IPS DF 6.9 (cell line): ENCODE measurements around the gene TRAP1.

Source experiments
- DNase-seq: peaks from one replicate; pipeline ENCODE4 v3.0.0-alpha.2; 2013; ENCODE audit warnings: low read depth, low spot score
- H3K27ac ChIP-seq: one replicate; pipeline ENCODE4 v1.5.1; 2013; ENCODE audit warnings: low read length, control low read depth
- H3K27me3 ChIP-seq: 2 replicates; pipeline ENCODE4 v1.6.1; 2013; ENCODE audit warnings: mild to moderate bottlenecking, low read length; ENCODE audit not compliant: control insufficient read depth, insufficient read depth
- H3K36me3 ChIP-seq: 2 replicates; pipeline ENCODE4 v1.6.1; 2013; ENCODE audit warnings: low read length; ENCODE audit not compliant: control insufficient read depth, insufficient read depth
- H3K4me1 ChIP-seq: 2 replicates; pipeline ENCODE4 v1.6.1; 2013; ENCODE audit warnings: low read length; ENCODE audit not compliant: control insufficient read depth, insufficient read depth
- H3K4me3 ChIP-seq: 2 replicates; pipeline ENCODE4 v1.5.1; 2013; ENCODE audit warnings: mild to moderate bottlenecking, low read length
- H3K9me3 ChIP-seq: 2 replicates; pipeline ENCODE4 v1.6.1; 2013; ENCODE audit warnings: low read length, inconsistent platforms; ENCODE audit not compliant: control insufficient read depth, insufficient read depth
- WGBS: extraction: QIAGEN DNeasy Blood & Tissue Kit; methylation state at CpG from one replicate; pipeline ENCODE4 v1.1.7; 2013; ENCODE audit warnings: mixed read lengths, missing lambda C conversion rate; ENCODE audit not compliant: insufficient read length, insufficient coverage; 5-methylcytosine and 5-hydroxymethylcytosine counted together

Gene TRAP1

GRCh38 chr16:3754081-3754703 is 36.9 kb upstream of the TRAP1 start:
- no peaks in the 10 kb centered on the region for H3K9me3 ChIP-seq
- WGBS = no CpG with 5 or more reads among the region's 4 CpGs
- H3K27ac ChIP-seq = no peak overlapping the region
- no peaks in the 10 kb centered on the region for H3K4me1 ChIP-seq
- no peak for DNase-seq
- no peak overlapping the region for H3K4me3 ChIP-seq
- peaks cover 5% of the 10 kb centered on the region; the same call in 1 of the 2 replicates for H3K36me3 ChIP-seq
- no peaks in the 10 kb centered on the region for H3K27me3 ChIP-seq

GRCh38 chr16:3752984-3753383 is 35.7 kb upstream of the TRAP1 start:
- Histone ChIP-seq H3K27me3 (no peaks in the 10 kb centered on the region), H3K9me3 (no peaks in the 10 kb centered on the region), H3K4me1 (no peaks in the 10 kb centered on the region), H3K4me3 (no peak overlapping the region), H3K36me3 (peaks cover 5% of the 10 kb centered on the region; the same call in 1 of the 2 replicates), H3K27ac (no peak overlapping the region)
- no CpG with 5 or more reads among the region's 15 CpGs for WGBS
- DNase-seq = no peak

- H3K36me3 ChIP-seq = peaks cover 3% of the 10 kb centered on the region; the same call in 1 of the 2 replicates
Observed at GRCh38 chr16:3751878-3752277, 34.6 kb upstream of the TRAP1 start.

GRCh38 chr16:3748307-3748706 is 31.0 kb upstream of the TRAP1 start:
- no peak for DNase-seq
- Histone ChIP-seq H3K27ac (no peak overlapping the region), H3K36me3 (peaks cover 12% of the 10 kb centered on the region), H3K4me1 (no peaks in the 10 kb centered on the region; the same call in 1 of the 2 replicates), H3K27me3 (no peaks in the 10 kb centered on the region), H3K4me3 (no peak overlapping the region), H3K9me3 (no peaks in the 10 kb centered on the region)
- no CpG with 5 or more reads among the region's 5 CpGs for WGBS

More at GRCh38 chr16:3751878-3752277, 34.6 kb upstream of the TRAP1 start:
- Histone ChIP-seq H3K4me1 (no peaks in the 10 kb centered on the region), H3K27ac (no peak overlapping the region), H3K4me3 (no peak overlapping the region), H3K9me3 (no peaks in the 10 kb centered on the region), H3K27me3 (no peaks in the 10 kb centered on the region)
- DNase-seq = no peak
- no CpG with 5 or more reads among the region's 8 CpGs for WGBS

- no peak for DNase-seq
- WGBS = no CpG with 5 or more reads among the region's 13 CpGs
- Histone ChIP-seq H3K36me3 (peaks cover 20% of the 10 kb centered on the region), H3K27ac (no peak overlapping the region), H3K4me3 (no peak overlapping the region), H3K27me3 (no peaks in the 10 kb centered on the region), H3K9me3 (no peaks in the 10 kb centered on the region), H3K4me1 (no peaks in the 10 kb centered on the region; the same call in 1 of the 2 replicates)
Observed at GRCh38 chr16:3745751-3746355, 28.5 kb upstream of the TRAP1 start.

- Histone ChIP-seq H3K27me3 (no peaks in the 10 kb centered on the region), H3K4me1 (no peaks in the 10 kb centered on the region; the same call in 1 of the 2 replicates), H3K4me3 (no peak overlapping the region), H3K9me3 (no peaks in the 10 kb centered on the region), H3K27ac (no peak overlapping the region), H3K36me3 (peaks cover 30% of the 10 kb centered on the region)
- WGBS = no CpG with 5 or more reads among the region's 7 CpGs
- no peak for DNase-seq
Observed at GRCh38 chr16:3744018-3744417, 26.7 kb upstream of the TRAP1 start.

- Histone ChIP-seq H3K9me3 (no peaks in the 10 kb centered on the region), H3K4me1 (no peaks in the 10 kb centered on the region; the same call in 1 of the 2 replicates), H3K36me3 (peaks cover 37% of the 10 kb centered on the region), H3K27me3 (no peaks in the 10 kb centered on the region), H3K27ac (no peak overlapping the region), H3K4me3 (no peak overlapping the region)
- DNase-seq = no peak
- WGBS = no CpG with 5 or more reads among the region's 16 CpGs
Observed at GRCh38 chr16:3740934-3741333, 23.6 kb upstream of the TRAP1 start.

GRCh38 chr16:3740186-3740585 is 22.9 kb upstream of the TRAP1 start:
- H3K36me3 ChIP-seq = peaks cover 40% of the 10 kb centered on the region
- no peak overlapping the region for H3K4me3 ChIP-seq
- no peaks in the 10 kb centered on the region for H3K27me3 ChIP-seq
- no peak for DNase-seq
- WGBS = no CpG with 5 or more reads among the region's 14 CpGs
- no peak overlapping the region for H3K27ac ChIP-seq
- H3K9me3 ChIP-seq = no peaks in the 10 kb centered on the region
- no peaks in the 10 kb centered on the region; the same call in 1 of the 2 replicates for H3K4me1 ChIP-seq

- Histone ChIP-seq H3K4me3 (no peak overlapping the region), H3K27ac (no peak overlapping the region), H3K27me3 (no peaks in the 10 kb centered on the region), H3K4me1 (no peaks in the 10 kb centered on the region; the same call in 1 of the 2 replicates), H3K9me3 (no peaks in the 10 kb centered on the region), H3K36me3 (peaks cover 42% of the 10 kb centered on the region)
- DNase-seq = no peak
- WGBS = no CpG with 5 or more reads among the region's 9 CpGs
Observed at GRCh38 chr16:3739636-3740035, 22.3 kb upstream of the TRAP1 start.

- H3K4me3 ChIP-seq = no peak overlapping the region
- H3K4me1 ChIP-seq = no peaks in the 10 kb centered on the region; the same call in 1 of the 2 replicates
- WGBS = no CpG with 5 or more reads among the region's 8 CpGs
- peaks cover 44% of the 10 kb centered on the region for H3K36me3 ChIP-seq
- DNase-seq = no peak
- no peak overlapping the region for H3K27ac ChIP-seq
- H3K9me3 ChIP-seq = no peaks in the 10 kb centered on the region
- H3K27me3 ChIP-seq = no peaks in the 10 kb centered on the region
Observed at GRCh38 chr16:3738541-3738940, 21.2 kb upstream of the TRAP1 start.
